Mesothelial cell of epicardium (in vitro differentiated cells): ENCODE data around the gene RTL1. TPM values are rescaled to one million over a fixed set of nuclear protein-coding genes. Genes with fewer than 3 reads are reported as not detected.

Source experiments
- DNase-seq, 2 experiments: peaks; one replicate each; pipeline ENCODE4 v3.0.0; 2021; ENCODE audit warnings: low spot score in 2 of 2; ENCODE audit not compliant: unreplicated experiment in 2 of 2
- H3K27ac Mint-ChIP-seq: 2 replicates; pipeline ENCODE4 v1.8.0; 2021; ENCODE audit warnings: mixed read lengths
- H3K27me3 Mint-ChIP-seq: 2 replicates; pipeline ENCODE4 v1.8.0; 2021; ENCODE audit warnings: low read depth, mixed read lengths
- H3K36me3 Mint-ChIP-seq: 2 replicates; pipeline ENCODE4 v1.8.0; 2021; ENCODE audit warnings: mixed read lengths
- H3K4me1 Mint-ChIP-seq: 2 replicates; pipeline ENCODE4 v1.8.0; 2021; ENCODE audit warnings: mixed read lengths
- H3K4me3 Mint-ChIP-seq: 2 replicates; pipeline ENCODE4 v1.8.0; 2021; ENCODE audit warnings: mild to moderate bottlenecking, moderate library complexity, mixed read lengths
- H3K9me3 Mint-ChIP-seq: 2 replicates; pipeline ENCODE4 v1.8.0; 2021; ENCODE audit warnings: mixed read lengths
- CTCF ChIP-seq: fragments of 200-600 bp; sonication (generic); IDR thresholded peaks from one replicate; pipeline ENCODE4 v1.5.0; 2021; ENCODE audit warnings: antibody characterized with exemption; ENCODE audit not compliant: unreplicated experiment
- total RNA-seq: library from RNA; stranded (reverse); gene quantifications from 3 replicates; pipeline ENCODE4 v1.2.1, GENCODE V29; 2021

RTL1 gene
- total RNA-seq, 1 donor from 2014 or later, result 9.3 TPM

- Mint-ChIP-seq H3K9me3 (no peaks in the 10 kb centered on the region), H3K27ac (peak overlapping the region; percentile 28), H3K4me3 (peak overlapping the region; percentile 70), H3K36me3 (no peaks in the 10 kb centered on the region), H3K4me1 (peaks cover 41% of the 10 kb centered on the region), H3K27me3 (peaks cover 83% of the 10 kb centered on the region)
- DNase-seq, result no peak
- no peak for TF ChIP-seq CTCF
Measured at GRCh38 chr14:100905166-100905565, 1.6 kb upstream of the RTL1 start.

GRCh38 chr14:100904307-100905087 lies 975 bp upstream of the RTL1 start:
- peaks cover 48% of the 10 kb centered on the region for H3K4me1 Mint-ChIP-seq

GRCh38 chr14:100903134-100903468 lies 421 bp downstream of the RTL1 start:
- Mint-ChIP-seq H3K9me3 (no peaks in the 10 kb centered on the region), H3K4me3 (peak overlapping the region; percentile 41), H3K27me3 (peaks cover 84% of the 10 kb centered on the region), H3K36me3 (no peaks in the 10 kb centered on the region), H3K4me1 (peaks cover 55% of the 10 kb centered on the region), H3K27ac (peak overlapping the region; percentile 49)
- no peak for TF ChIP-seq CTCF
- no peak for DNase-seq

More at GRCh38 chr14:100904307-100905087, 975 bp upstream of the RTL1 start:
- Mint-ChIP-seq H3K4me3 (peak overlapping the region; percentile 70), H3K27ac (peak overlapping the region; percentile 82), H3K36me3 (no peaks in the 10 kb centered on the region), H3K27me3 (peaks cover 84% of the 10 kb centered on the region), H3K9me3 (no peaks in the 10 kb centered on the region)
- peak; percentile 53 for TF ChIP-seq CTCF
- DNase-seq, result peak in 1 of 2 experiments; percentile 73

- no peaks in the 10 kb centered on the region for H3K36me3 Mint-ChIP-seq
- H3K4me1 Mint-ChIP-seq, result peaks cover 55% of the 10 kb centered on the region
- peak overlapping the region; percentile 49 for H3K27ac Mint-ChIP-seq
- H3K27me3 Mint-ChIP-seq, result peaks cover 78% of the 10 kb centered on the region
- H3K4me3 Mint-ChIP-seq, result peak overlapping the region; percentile 41
- no peaks in the 10 kb centered on the region for H3K9me3 Mint-ChIP-seq
- no peak for DNase-seq
- no peak for TF ChIP-seq CTCF
Measured at GRCh38 chr14:100902295-100903133, 1.0 kb downstream of the RTL1 start.

GRCh38 chr14:100901391-100902183 lies 1.9 kb downstream of the RTL1 start:
- Mint-ChIP-seq H3K4me3 (peak overlapping the region; percentile 22), H3K9me3 (no peaks in the 10 kb centered on the region), H3K27ac (no peak overlapping the region), H3K4me1 (peaks cover 60% of the 10 kb centered on the region), H3K36me3 (no peaks in the 10 kb centered on the region), H3K27me3 (peaks cover 69% of the 10 kb centered on the region)
- DNase-seq, result no peak
- no peak for TF ChIP-seq CTCF
